Stimulated activated CD4-positive, alpha-beta T cell treated with anti-CD3 and anti-CD28 coated beads, Interleukin-4, amount 100 ng/mL, for 4 hours (primary cell): Measurements from ENCODE around the gene SNCG.
"Not testable (repeated sequence)": the region's sequence is repeated elsewhere in the genome, so short reads cannot be mapped to it uniquely, and the experiment has no call there.

ENCODE experiments used
- DNase-seq, 2 experiments: peaks; one replicate each; pipeline ENCODE4 v3.0.0-alpha.2; 2020

Gene SNCG

DNA sequence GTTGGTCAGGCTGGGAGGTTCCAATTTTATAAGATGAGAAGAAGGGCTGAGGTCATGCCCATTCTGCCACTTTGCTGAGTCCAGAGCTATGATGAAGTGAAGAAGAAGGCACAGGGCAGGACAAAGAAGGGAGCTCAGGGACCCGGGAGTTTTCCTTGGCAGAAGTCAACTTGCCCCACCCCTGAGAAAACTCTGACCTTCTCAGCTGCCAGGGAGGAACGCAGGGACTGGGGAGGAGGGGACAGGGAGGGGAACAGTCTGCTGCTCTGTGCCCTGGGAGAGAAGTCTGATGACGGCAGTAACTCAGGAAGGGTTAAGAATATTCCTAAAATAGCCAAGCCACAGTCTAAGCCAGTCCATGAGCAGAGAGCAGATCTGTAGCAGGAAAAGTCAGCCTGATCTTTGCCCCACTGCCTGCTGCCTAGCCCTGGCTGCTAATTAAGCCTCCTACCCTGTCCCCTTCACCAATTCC lies 21.6 kb downstream of the SNCG start:
- no peak for DNase-seq

DNA sequence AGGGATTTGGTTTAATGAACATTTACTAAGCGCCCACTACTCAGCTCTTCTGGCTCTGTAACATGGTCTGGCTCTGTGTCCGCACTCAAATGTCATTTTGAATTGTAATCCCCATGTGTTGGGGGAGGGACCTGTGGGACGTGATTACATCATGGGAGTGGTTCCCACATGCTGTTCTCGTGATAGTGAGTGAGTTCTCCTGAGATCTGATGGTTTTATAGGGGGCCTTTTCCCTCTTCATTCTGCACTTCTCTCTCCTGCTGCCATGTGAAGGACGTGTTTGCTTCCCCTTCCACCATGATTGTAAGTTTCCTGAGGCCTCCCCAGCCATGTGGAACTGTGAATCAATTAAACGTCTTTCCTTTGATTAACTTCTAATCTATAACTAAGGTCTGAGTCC lies 22.6 kb downstream of the SNCG start:
- not testable (repeated sequence) for DNase-seq

DNA sequence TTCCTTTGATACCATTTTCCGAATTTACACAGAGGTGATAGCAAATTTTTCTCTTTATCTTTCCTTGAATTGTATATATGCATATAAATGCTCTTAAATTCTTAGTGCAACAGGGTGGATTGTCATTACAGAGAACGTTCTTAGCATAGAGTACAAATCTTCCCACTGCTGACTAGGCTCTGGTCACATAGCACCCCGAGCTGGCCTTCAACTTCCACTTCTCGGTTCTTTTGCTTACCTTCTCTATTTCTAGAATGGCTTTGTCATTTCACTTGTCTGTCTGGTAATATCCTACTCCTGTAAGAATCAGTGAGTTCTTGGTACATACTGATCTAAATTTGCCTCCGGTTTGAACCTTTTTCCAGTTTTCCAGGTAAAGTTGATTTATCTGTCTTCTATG lies 23.3 kb downstream of the SNCG start:
- no peak for DNase-seq

DNA sequence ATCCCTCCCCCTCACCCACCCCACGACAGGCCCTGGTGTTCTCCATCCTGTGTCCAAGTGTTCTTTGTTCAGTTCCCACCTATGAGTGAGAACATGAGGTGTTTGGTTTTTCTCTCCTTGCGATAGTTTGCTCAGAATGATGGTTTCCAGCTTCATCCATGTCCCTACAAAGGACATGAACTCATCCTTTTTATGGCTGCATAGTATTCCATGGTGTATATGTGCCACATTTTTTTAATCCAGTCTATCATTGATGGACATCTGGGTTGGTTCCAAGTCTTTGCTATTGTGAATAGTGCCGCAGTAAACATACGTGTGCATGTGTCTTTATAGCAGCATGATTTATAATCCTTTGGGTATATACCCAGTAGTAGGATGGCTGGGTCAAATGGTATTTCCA lies 26.1 kb downstream of the SNCG start:
- not testable (repeated sequence) for DNase-seq

DNA sequence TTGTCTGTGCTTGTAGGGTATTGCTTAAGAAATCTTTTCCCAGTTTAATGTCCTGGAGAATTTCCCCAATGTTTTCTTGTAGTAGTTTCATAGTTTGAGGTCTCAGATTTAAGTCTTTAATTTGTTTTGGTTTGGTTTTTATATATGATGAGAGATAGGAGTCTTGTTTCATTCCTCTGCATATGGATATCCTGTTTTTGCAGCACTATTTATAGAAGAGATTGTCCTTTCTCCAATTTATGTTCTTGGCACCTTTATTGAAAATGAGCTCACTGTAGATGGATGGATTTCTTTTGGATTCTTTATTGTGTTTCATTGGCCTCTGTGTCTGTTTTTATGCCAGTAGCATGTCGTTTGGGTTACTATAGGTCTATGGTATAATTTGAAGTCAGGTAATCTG lies 30.1 kb downstream of the SNCG start:
- DNase-seq: no peak

DNA sequence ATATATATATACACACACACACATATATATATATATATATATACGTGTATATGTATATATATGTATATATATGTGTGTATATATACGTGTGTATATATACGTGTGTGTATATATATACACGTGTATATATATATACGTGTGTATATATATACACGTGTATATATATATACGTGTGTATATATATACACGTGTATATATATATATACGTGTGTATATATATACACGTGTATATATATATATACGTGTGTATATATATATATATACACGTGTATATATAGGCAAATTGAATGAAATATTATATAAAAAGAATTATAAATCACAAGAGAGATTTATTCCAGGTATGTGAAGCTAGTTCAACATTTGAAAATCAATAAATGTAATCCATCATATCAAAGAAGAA lies 33.0 kb downstream of the SNCG start:
- not testable (repeated sequence) for DNase-seq

DNA sequence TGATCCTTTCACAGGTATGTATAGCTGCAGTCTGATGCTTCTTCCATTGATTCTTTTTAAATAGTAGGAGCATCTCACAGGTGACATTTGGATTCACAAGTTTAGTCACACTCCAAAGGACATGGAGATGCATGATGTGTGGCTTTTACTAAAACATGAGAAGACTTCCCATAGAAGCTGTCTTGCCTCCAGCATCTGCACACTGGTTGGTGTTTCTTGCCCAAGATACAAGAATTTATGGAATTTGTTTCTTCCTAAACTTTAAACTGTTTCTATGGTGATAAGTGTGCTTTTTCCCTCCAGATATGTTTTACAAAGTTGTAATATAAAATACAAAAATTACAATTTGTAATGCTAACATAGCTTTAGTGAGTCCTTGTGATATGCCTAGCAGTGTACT lies 34.1 kb downstream of the SNCG start:
- DNase-seq: no peak

DNA sequence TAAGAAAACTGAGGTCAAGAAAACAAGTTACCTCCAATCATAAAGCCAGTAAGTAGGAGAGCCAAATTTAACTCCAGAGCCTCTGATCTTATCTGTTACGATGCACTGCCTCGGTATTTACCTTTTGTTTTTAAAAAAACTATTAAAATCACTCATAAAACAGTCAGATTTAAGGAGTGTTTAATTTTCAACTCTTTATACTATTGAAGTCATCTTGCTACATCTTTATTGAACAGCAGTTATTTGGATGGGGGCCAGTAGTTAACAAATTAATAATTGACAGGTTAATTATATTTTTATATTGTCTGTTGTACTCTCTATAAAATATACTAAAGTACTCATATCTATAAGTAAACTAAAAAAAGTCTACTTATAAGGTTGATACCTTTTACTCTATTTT lies 34.5 kb downstream of the SNCG start:
- DNase-seq: no peak

DNA sequence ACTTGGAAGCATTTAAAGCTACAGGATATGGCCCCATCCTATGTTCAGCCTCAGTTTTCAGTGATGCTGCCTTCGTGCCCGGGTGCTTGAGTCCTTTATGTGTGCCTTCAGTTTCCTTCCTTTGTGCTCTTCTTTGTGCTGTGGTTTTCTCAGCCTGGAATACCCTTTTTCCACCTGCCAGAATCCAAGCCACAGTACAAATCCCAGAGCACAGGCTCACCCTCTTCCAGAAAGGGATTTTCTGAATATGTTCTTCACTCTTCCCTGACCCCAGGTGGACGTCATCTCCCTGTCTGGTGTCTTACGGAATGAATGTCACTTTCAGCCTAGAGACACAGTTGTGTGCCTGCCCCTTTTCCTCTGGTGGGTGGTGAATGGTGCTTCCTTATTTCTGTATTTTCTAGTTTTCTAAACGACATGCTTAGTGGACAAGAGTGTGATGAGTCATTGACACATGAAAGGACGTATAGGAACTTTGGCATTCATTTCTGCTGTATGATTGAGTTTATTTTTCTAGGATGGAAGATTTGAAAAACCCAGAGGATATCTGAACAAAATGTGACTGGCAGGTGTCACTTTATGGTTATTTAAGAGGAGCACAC lies 41.5 kb downstream of the SNCG start:
- DNase-seq: not testable (repeated sequence)

DNA sequence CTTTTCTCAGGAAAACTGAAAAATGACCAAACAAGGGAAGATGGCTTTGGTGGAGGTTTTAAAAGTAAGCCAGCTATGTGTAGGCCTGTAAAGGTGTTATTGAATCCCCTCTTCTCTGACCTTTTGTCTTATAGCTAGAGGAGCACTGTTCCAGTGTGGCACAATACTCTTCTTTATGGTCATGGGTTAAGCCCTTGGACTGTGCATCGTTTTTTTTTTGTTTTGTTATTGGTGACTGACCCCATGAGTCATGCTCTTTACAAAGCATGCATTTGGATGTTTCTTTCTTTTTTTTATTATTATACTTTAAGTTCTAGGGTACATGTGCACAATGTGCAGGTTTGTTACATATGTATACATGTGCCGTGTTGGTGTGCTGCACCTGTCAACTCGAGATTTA lies 42.1 kb downstream of the SNCG start:
- DNase-seq: no peak

DNA sequence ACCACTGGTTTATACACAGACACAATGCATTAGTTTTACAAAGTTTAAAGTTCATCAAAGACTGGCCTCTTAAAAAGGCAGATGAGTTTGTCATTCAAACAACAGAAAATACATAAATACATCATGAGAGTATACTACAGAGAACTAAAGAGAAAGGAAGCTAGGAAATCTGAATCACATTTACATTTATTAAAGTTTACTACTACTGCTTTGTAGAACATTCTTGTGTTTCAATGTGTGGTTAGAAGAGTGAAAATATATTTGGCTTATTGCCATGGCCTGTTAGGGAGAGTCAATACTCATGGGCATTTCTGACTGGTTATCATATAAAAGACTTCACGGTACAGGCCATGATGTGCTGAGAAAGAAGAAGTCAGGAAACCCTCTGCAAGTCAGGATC lies 48.7 kb downstream of the SNCG start:
- not testable (repeated sequence) for DNase-seq

DNA sequence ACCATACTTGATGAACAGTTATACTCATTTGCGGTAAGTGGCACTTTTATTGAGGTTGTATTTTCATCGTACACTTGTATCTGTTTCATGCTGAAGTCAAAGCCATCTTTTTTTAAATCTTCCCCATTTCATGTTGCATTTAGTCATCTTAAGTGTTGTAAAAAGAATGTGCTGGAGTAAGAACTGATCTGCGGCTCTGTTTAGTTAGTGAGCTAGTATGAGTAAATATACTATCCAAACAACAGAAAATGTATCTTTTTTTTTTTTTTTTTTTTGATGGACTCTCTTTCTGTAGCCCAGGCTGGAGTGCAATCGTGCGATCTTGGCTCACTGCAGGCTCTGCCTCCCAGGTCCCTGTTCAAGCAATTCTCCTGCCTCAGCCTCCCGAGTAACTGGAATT lies 49.3 kb downstream of the SNCG start:
- not testable (repeated sequence) for DNase-seq

DNA sequence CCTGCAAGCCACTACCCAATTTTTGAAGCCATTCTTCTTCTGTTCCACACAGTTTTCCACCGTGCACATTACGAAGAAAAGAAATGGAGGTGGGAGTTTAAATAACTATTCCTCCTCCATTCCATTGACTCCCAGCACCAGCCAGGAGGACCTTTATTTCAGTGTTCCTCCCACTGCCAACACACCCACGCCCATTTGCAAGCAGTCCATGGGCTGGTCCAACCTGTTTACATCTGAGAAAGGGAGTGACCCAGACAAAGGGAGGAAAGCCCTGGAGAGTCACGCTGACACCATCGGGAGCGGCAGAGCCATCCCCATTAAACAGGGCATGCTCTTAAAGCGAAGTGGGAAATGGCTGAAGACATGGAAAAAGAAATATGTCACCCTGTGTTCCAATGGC lies 49.9 kb downstream of the SNCG start:
- DNase-seq: not testable (repeated sequence)

DNA sequence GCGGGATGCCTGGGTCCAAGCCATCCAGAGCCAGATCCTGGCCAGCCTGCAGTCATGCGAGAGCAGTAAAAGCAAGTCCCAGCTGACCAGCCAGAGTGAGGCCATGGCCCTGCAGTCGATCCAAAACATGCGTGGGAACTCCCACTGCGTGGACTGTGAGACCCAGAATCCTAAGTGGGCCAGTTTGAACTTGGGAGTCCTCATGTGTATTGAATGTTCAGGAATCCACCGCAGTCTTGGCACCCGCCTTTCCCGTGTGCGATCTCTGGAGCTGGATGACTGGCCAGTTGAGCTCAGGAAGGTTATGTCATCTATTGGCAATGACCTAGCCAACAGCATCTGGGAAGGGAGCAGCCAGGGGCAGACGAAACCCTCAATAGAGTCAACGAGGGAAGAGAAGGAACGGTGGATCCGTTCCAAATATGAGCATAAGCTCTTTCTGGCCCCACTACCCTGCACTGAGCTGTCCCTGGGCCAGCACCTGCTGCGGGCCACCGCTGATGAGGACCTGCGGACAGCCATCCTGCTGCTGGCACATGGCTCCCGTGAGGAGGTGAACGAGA lies 50.8 kb downstream of the SNCG start:
- DNase-seq: not testable (repeated sequence)
